Adrenal gland (tissue), 5 donors: ENCODE data around the gene DHRS7B.

Experiments
- CTCF ChIP-seq, 6 experiments: fragments of 450-650 bp in 4 of 6; fragments of 200-600 bp in 2 of 6; sonication (generic) in 1 of 6; IDR thresholded peaks; 1 replicate in 5 of 6; 2 replicates in 1 of 6; pipeline versions ENCODE4 v1.5.1 to v1.8.0; 2016 to 2021; ENCODE audit warnings: antibody characterized with exemption in 6 of 6, mild to moderate bottlenecking in 2 of 6, moderate library complexity in 1 of 6
- POLR2A ChIP-seq, 2 donors: fragments of 450-650 bp; IDR thresholded peaks; one replicate each; pipeline ENCODE4 v1.6.1; 2017; ENCODE audit warnings: antibody characterized with exemption in 2 of 2, mild to moderate bottlenecking in 2 of 2, moderate library complexity in 1 of 2
- donor health status: DM: no; HTN: no; CAD: no.

- TF ChIP-seq CTCF (IDR thresholded peaks at IDR 0.05) (no peak), POLR2A (IDR thresholded peaks at IDR 0.05) (no peak)
These were observed 44.7 kb downstream of the DHRS7B start for GRCh38 chr17:21171309-21171922.
